Aorta (tissue), 5 donors: ENCODE measurements around the gene AGPAT4. TPM values are rescaled to one million over a fixed set of nuclear protein-coding genes. Genes with fewer than 3 reads are reported as not detected.

Experiments used
- ATAC-seq: fragments of 200-7000 bp; cut with Tn5 transposase; one replicate; pipeline ENCODE4 v1.9.1; 2022; ENCODE audit warnings: moderate library complexity; ENCODE audit not compliant: low FRiP score
- DNase-seq, 2 donors: peaks; one replicate each; pipeline ENCODE4 v3.0.0-alpha.2; 2020
- H3K27ac ChIP-seq, 2 donors: one replicate each; pipeline ENCODE4 v1.5.1; 2013; ENCODE audit warnings: low read length in 2 of 2, mild to moderate bottlenecking in 2 of 2, moderate library complexity in 2 of 2, control low read depth in 1 of 2, inconsistent platforms in 1 of 2, low read depth in 1 of 2
- H3K27me3 ChIP-seq, 2 donors: one replicate each; pipeline ENCODE4 v1.6.1; 2013; ENCODE audit warnings: control low read depth in 1 of 2, low read length in 1 of 2, mild to moderate bottlenecking in 1 of 2, moderate library complexity in 1 of 2; ENCODE audit not compliant: insufficient read depth in 2 of 2, control insufficient read depth in 1 of 2
- H3K36me3 ChIP-seq, 2 donors: one replicate each; pipeline ENCODE4 v1.6.1; 2013; ENCODE audit warnings: control low read depth in 1 of 2, low read length in 1 of 2, mild to moderate bottlenecking in 1 of 2; ENCODE audit not compliant: insufficient read depth in 2 of 2, control insufficient read depth in 1 of 2
- H3K4me1 ChIP-seq, 2 donors: one replicate each; pipeline ENCODE4 v1.6.1; 2013; ENCODE audit warnings: low read length in 2 of 2, control low read depth in 1 of 2, mild to moderate bottlenecking in 1 of 2, moderate library complexity in 1 of 2; ENCODE audit not compliant: insufficient read depth in 2 of 2, control insufficient read depth in 1 of 2
- H3K4me3 ChIP-seq, 2 donors: one replicate each; pipeline ENCODE4 v1.5.1; 2013; ENCODE audit warnings: low read length in 2 of 2, control low read depth in 1 of 2, mild to moderate bottlenecking in 1 of 2
- H3K9me3 ChIP-seq: one replicate; pipeline ENCODE4 v1.6.1; 2013; ENCODE audit warnings: mild to moderate bottlenecking, low read length; ENCODE audit not compliant: control insufficient read depth
- WGBS, 2 donors: extraction: QIAGEN DNeasy Blood & Tissue Kit; methylation state at CpG; one replicate each; pipeline ENCODE4 v1.1.7; 2013; 5-methylcytosine and 5-hydroxymethylcytosine counted together
- intact Hi-C, 2 donors: fragments of 100-400 bp; cut with DNase I; formaldehyde crosslinking; loops; one replicate each; pipeline versions ENCODE4 v1.14.2 to v1.15.0; 2022
- polyA plus RNA-seq, 2 donors: library from polyadenylated mRNA; stranded (reverse); fragments of 200-250 nt; gene quantifications; one replicate each; pipeline ENCODE4 v1.2.3, GENCODE V29; 2013
- total RNA-seq, 2 donors: library from RNA; stranded (reverse); fragmentation: NEBNext Ultra II Directional; extraction: Animal tissue kit (Norgen Biotek cat#: 25700); gene quantifications; one replicate each; pipeline ENCODE4 v1.2.1, GENCODE V29; 2021
- donor health status: healthy with polysubstance abuse.
- donor health status: Bipolar disorder and iron deficiency.
- donor health status: DM: no; HTN: no; CAD: no.
- donor health status: DM: no; HTN: no; CAD: no.
- donor health status: DM: yes; HTN: yes; CAD: no.

AGPAT4 gene
- total and polyA plus RNA-seq, 4 donors, result 1.0 to 17.9 (median 11.0) TPM

GRCh38 chr6:161222706-161223234 lies 51.1 kb downstream of the AGPAT4 start:
- Histone ChIP-seq H3K36me3 (no peaks in the 10 kb centered on the region), H3K27ac (no peak overlapping the region), H3K4me1 (no peaks in the 10 kb centered on the region), H3K4me3 (no peak overlapping the region), H3K9me3 (no peaks in the 10 kb centered on the region), H3K27me3 (no peaks in the 10 kb centered on the region)
- WGBS, 2 donors, result 95 to 96% methylated on average over 8 of the region's 8 CpGs
- ATAC-seq (no peak), DNase-seq (no peak)
- intact Hi-C loops, result no loop called here

- Histone ChIP-seq H3K27me3 (no peaks in the 10 kb centered on the region), H3K4me3 (no peak overlapping the region), H3K4me1 (no peaks in the 10 kb centered on the region), H3K27ac (no peak overlapping the region), H3K36me3 (no peaks in the 10 kb centered on the region), H3K9me3 (peaks cover 1% of the 10 kb centered on the region)
- DNase-seq, result no peak
- no peak for ATAC-seq
- intact Hi-C loops, result no loop called here
- WGBS, 2 donors, result 61 to 67% methylated on average over 6 of the region's 6 CpGs
These were observed 53.5 kb downstream of the AGPAT4 start for GRCh38 chr6:161220346-161220745.

- H3K9me3 ChIP-seq, result peaks cover 1% of the 10 kb centered on the region
- no peaks in the 10 kb centered on the region for H3K4me1 ChIP-seq
- intact Hi-C loops, result no loop called here
- no peaks in the 10 kb centered on the region for H3K36me3 ChIP-seq
- no peak overlapping the region for H3K4me3 ChIP-seq
- DNase-seq (no peak), ATAC-seq (no peak)
- WGBS, 2 donors, result 86 to 88% methylated on average over 2 of the region's 2 CpGs
- H3K27ac ChIP-seq, result no peak overlapping the region
- no peaks in the 10 kb centered on the region for H3K27me3 ChIP-seq
These were observed 54.2 kb downstream of the AGPAT4 start for GRCh38 chr6:161219680-161220079.

- Histone ChIP-seq H3K9me3 (peaks cover 1% of the 10 kb centered on the region), H3K4me1 (no peaks in the 10 kb centered on the region), H3K27me3 (no peaks in the 10 kb centered on the region), H3K36me3 (no peaks in the 10 kb centered on the region), H3K27ac (no peak overlapping the region), H3K4me3 (no peak overlapping the region)
- intact Hi-C loops, result no loop called here
- DNase-seq (no peak), ATAC-seq (no peak)
- 90 to 93% methylated on average over 5 of the region's 5 CpGs for WGBS, 2 donors
These were observed 55.6 kb downstream of the AGPAT4 start for GRCh38 chr6:161218222-161218621.

GRCh38 chr6:161217628-161218027 lies 56.2 kb downstream of the AGPAT4 start:
- Histone ChIP-seq H3K9me3 (peaks cover 1% of the 10 kb centered on the region), H3K36me3 (no peaks in the 10 kb centered on the region), H3K27me3 (no peaks in the 10 kb centered on the region), H3K4me3 (no peak overlapping the region), H3K4me1 (no peaks in the 10 kb centered on the region), H3K27ac (no peak overlapping the region)
- WGBS, 2 donors, result 96 to 100% methylated on average over 5 of the region's 5 CpGs
- ATAC-seq (no peak), DNase-seq (no peak)
- intact Hi-C loops, result no loop called here

GRCh38 chr6:161216616-161217205 lies 57.1 kb downstream of the AGPAT4 start:
- Histone ChIP-seq H3K27ac (no peak overlapping the region), H3K4me1 (no peaks in the 10 kb centered on the region), H3K27me3 (no peaks in the 10 kb centered on the region), H3K36me3 (no peaks in the 10 kb centered on the region), H3K9me3 (peaks cover 1% of the 10 kb centered on the region), H3K4me3 (no peak overlapping the region)
- ATAC-seq (no peak), DNase-seq (no peak)
- 98 to 99% methylated on average over 20 of the region's 20 CpGs for WGBS, 2 donors
- intact Hi-C loops, result no loop called here

GRCh38 chr6:161215876-161216615 lies 57.8 kb downstream of the AGPAT4 start:
- Histone ChIP-seq H3K9me3 (peaks cover 1% of the 10 kb centered on the region), H3K4me3 (no peak overlapping the region), H3K4me1 (no peaks in the 10 kb centered on the region), H3K27me3 (no peaks in the 10 kb centered on the region), H3K27ac (no peak overlapping the region), H3K36me3 (no peaks in the 10 kb centered on the region)
- 81 to 84% methylated on average over 13 of the region's 13 CpGs for WGBS, 2 donors
- DNase-seq (no peak), ATAC-seq (no peak)
- intact Hi-C loops, result no loop called here

GRCh38 chr6:161215193-161215592 lies 58.7 kb downstream of the AGPAT4 start:
- ATAC-seq, result no peak
- Histone ChIP-seq H3K27ac (no peak overlapping the region), H3K4me3 (no peak overlapping the region), H3K27me3 (no peaks in the 10 kb centered on the region), H3K4me1 (no peaks in the 10 kb centered on the region), H3K36me3 (no peaks in the 10 kb centered on the region), H3K9me3 (peaks cover 1% of the 10 kb centered on the region)
- DNase-seq, result no peak
- whole genome bisulfite sequencing, 2 donors, result 94 to 95% methylated on average over 4 of the region's 4 CpGs
- intact Hi-C loops, result no loop called here

GRCh38 chr6:161214722-161215121 lies 59.1 kb downstream of the AGPAT4 start:
- no peaks in the 10 kb centered on the region for H3K27me3 ChIP-seq
- ATAC-seq, result no peak
- H3K36me3 ChIP-seq, result no peaks in the 10 kb centered on the region
- peaks cover 1% of the 10 kb centered on the region for H3K9me3 ChIP-seq
- intact Hi-C loops, result no loop called here
- H3K27ac ChIP-seq, result no peak overlapping the region
- no peaks in the 10 kb centered on the region for H3K4me1 ChIP-seq
- no peak overlapping the region for H3K4me3 ChIP-seq
- WGBS, 2 donors, result 94 to 97% methylated on average over 5 of the region's 5 CpGs
- DNase-seq, result no peak
